Activated naive CD4-positive, alpha-beta T cell treated with anti-CD3 and anti-CD28 coated beads, Interleukin-2, amount 10 ng/mL, durations not matched to agents 7 days and 5 days (primary cell): Measurements from ENCODE around the gene JMJD8.

Source experiments
- CTCF ChIA-PET: fragments of 350-600 bp; sonication (Branson Sonifier 250); formaldehyde crosslinking; loops from one replicate; lab custom pipeline; 2021; ENCODE audit warnings: antibody characterized with exemption; lab: Charles Lee
- DNase-seq: peaks from one replicate; pipeline ENCODE4 v3.0.0-alpha.2; 2020
- H3K27ac Mint-ChIP-seq: one replicate; pipeline ENCODE4 v1.8.0; 2021; ENCODE audit warnings: mild to moderate bottlenecking, moderate library complexity, mixed read lengths
- H3K27me3 Mint-ChIP-seq: one replicate; pipeline ENCODE4 v1.8.0; 2021; ENCODE audit warnings: mild to moderate bottlenecking, mixed read lengths
- H3K36me3 Mint-ChIP-seq: one replicate; pipeline ENCODE4 v1.8.0; 2021; ENCODE audit warnings: mixed read lengths
- H3K4me1 Mint-ChIP-seq: one replicate; pipeline ENCODE4 v1.8.0; 2021; ENCODE audit warnings: mixed read lengths
- H3K4me3 Mint-ChIP-seq: one replicate; pipeline ENCODE4 v1.8.0; 2021; ENCODE audit warnings: mild to moderate bottlenecking, moderate library complexity, mixed read lengths
- H3K9me3 Mint-ChIP-seq: one replicate; pipeline ENCODE4 v1.8.0; 2021; ENCODE audit warnings: mixed read lengths

The JMJD8 gene

GRCh38 chr16:683396-684070, 601 bp downstream of the JMJD8 start:
- Mint-ChIP-seq H3K4me1 (peaks cover 36% of the 10 kb centered on the region), H3K36me3 (peaks cover 22% of the 10 kb centered on the region), H3K4me3 (peak overlapping the region; percentile 74), H3K27ac (peak overlapping the region; percentile 67), H3K27me3 (peaks cover 4% of the 10 kb centered on the region), H3K9me3 (no peaks in the 10 kb centered on the region)
- CTCF ChIA-PET, result no interaction called here
- DNase-seq, result no peak

- peaks cover 22% of the 10 kb centered on the region for H3K36me3 Mint-ChIP-seq
- H3K27ac Mint-ChIP-seq, result peak overlapping the region; percentile 67
- peaks cover 36% of the 10 kb centered on the region for H3K4me1 Mint-ChIP-seq
- CTCF ChIA-PET, result no interaction called here
- peak overlapping the region; percentile 74 for H3K4me3 Mint-ChIP-seq
- H3K9me3 Mint-ChIP-seq, result no peaks in the 10 kb centered on the region
- DNase-seq, result no peak
- peaks cover 4% of the 10 kb centered on the region for H3K27me3 Mint-ChIP-seq
Measured at GRCh38 chr16:682493-683395, 1.4 kb downstream of the JMJD8 start.

GRCh38 chr16:681746-682427, 2.2 kb downstream of the JMJD8 start:
- Mint-ChIP-seq H3K36me3 (peaks cover 21% of the 10 kb centered on the region), H3K27me3 (peaks cover 10% of the 10 kb centered on the region), H3K27ac (no peak overlapping the region), H3K9me3 (no peaks in the 10 kb centered on the region), H3K4me3 (peak overlapping the region; percentile 81), H3K4me1 (peaks cover 38% of the 10 kb centered on the region)
- CTCF ChIA-PET, result interaction anchor here (1.7 kb wide), 1 partner anchor 14 kb away, joined by 6 read pairs; the partner anchor contains the start of gene RHOT2
- no peak for DNase-seq

- peaks cover 17% of the 10 kb centered on the region for H3K36me3 Mint-ChIP-seq
- H3K4me1 Mint-ChIP-seq, result peaks cover 42% of the 10 kb centered on the region
- no peaks in the 10 kb centered on the region for H3K9me3 Mint-ChIP-seq
- H3K27ac Mint-ChIP-seq, result peak overlapping the region; percentile 68
- no peak for DNase-seq
- H3K4me3 Mint-ChIP-seq, result peak overlapping the region; percentile 81
- peaks cover 17% of the 10 kb centered on the region for H3K27me3 Mint-ChIP-seq
- CTCF ChIA-PET, result interaction anchor here (1.7 kb wide), 1 partner anchor 13 kb away, joined by 6 read pairs; the partner anchor contains the start of gene RHOT2
Measured at GRCh38 chr16:680967-681745, 3.0 kb downstream of the JMJD8 start.

- Mint-ChIP-seq H3K27me3 (peaks cover 23% of the 10 kb centered on the region), H3K27ac (peak overlapping the region; percentile 68), H3K4me3 (peak overlapping the region; percentile 81), H3K9me3 (no peaks in the 10 kb centered on the region), H3K36me3 (peaks cover 16% of the 10 kb centered on the region), H3K4me1 (peaks cover 38% of the 10 kb centered on the region)
- DNase-seq, result no peak
- CTCF ChIA-PET, result interaction anchor here (0.9 to 1.7 kb wide), 2 partner anchors 13 to 33 kb away, joined by 3 to 6 read pairs; partner anchors contain the start of gene RHOT2
Measured at GRCh38 chr16:680625-680945, 3.5 kb downstream of the JMJD8 start.

- Mint-ChIP-seq H3K4me1 (peaks cover 38% of the 10 kb centered on the region), H3K4me3 (peak within 1 kb of the TSS; percentile 81), H3K9me3 (no peaks in the 10 kb centered on the region), H3K36me3 (peaks cover 15% of the 10 kb centered on the region), H3K27me3 (peaks cover 29% of the 10 kb centered on the region), H3K27ac (peak within 1 kb of the TSS; percentile 88)
- CTCF ChIA-PET, result interaction anchor here (0.9 to 1.7 kb wide), 2 partner anchors 12 to 32 kb away, joined by 3 to 6 read pairs; partner anchors contain the start of gene RHOT2
- peak; percentile 95 for DNase-seq
Measured at GRCh38 chr16:679814-680624, 4.1 kb downstream of the JMJD8 start, which contains the start of gene STUB1. Gene STUB1 (plus strand): TSS chr16:680410. CDS start chr16:680526, 116 bp downstream.

- Mint-ChIP-seq H3K4me3 (peak overlapping the region; percentile 71), H3K27ac (peak overlapping the region; percentile 42), H3K4me1 (peaks cover 35% of the 10 kb centered on the region), H3K9me3 (no peaks in the 10 kb centered on the region), H3K36me3 (peaks cover 15% of the 10 kb centered on the region), H3K27me3 (peaks cover 33% of the 10 kb centered on the region)
- peak; percentile 70 for DNase-seq
- CTCF ChIA-PET, result no interaction called here
Measured at GRCh38 chr16:678858-679813, 5.0 kb downstream of the JMJD8 start.

- H3K36me3 Mint-ChIP-seq, result peaks cover 15% of the 10 kb centered on the region
- no peak for DNase-seq
- H3K27me3 Mint-ChIP-seq, result peaks cover 33% of the 10 kb centered on the region
- H3K27ac Mint-ChIP-seq, result no peak overlapping the region
- H3K4me1 Mint-ChIP-seq, result peaks cover 35% of the 10 kb centered on the region
- CTCF ChIA-PET, result no interaction called here
- no peaks in the 10 kb centered on the region for H3K9me3 Mint-ChIP-seq
- H3K4me3 Mint-ChIP-seq, result no peak overlapping the region
Measured at GRCh38 chr16:678209-678857, 5.8 kb downstream of the JMJD8 start.

- H3K27ac Mint-ChIP-seq, result no peak overlapping the region
- CTCF ChIA-PET, result no interaction called here
- no peak overlapping the region for H3K4me3 Mint-ChIP-seq
- peaks cover 18% of the 10 kb centered on the region for H3K36me3 Mint-ChIP-seq
- peaks cover 33% of the 10 kb centered on the region for H3K27me3 Mint-ChIP-seq
- no peak for DNase-seq
- peaks cover 28% of the 10 kb centered on the region for H3K4me1 Mint-ChIP-seq
- no peaks in the 10 kb centered on the region for H3K9me3 Mint-ChIP-seq
Measured at GRCh38 chr16:677316-678190, 6.6 kb downstream of the JMJD8 start.

GRCh38 chr16:676913-677312, 7.2 kb downstream of the JMJD8 start:
- H3K36me3 Mint-ChIP-seq, result peaks cover 13% of the 10 kb centered on the region
- no peak overlapping the region for H3K4me3 Mint-ChIP-seq
- H3K27me3 Mint-ChIP-seq, result peaks cover 33% of the 10 kb centered on the region
- no peaks in the 10 kb centered on the region for H3K9me3 Mint-ChIP-seq
- CTCF ChIA-PET, result no interaction called here
- no peak overlapping the region for H3K27ac Mint-ChIP-seq
- DNase-seq, result peak; percentile 61
- peaks cover 24% of the 10 kb centered on the region for H3K4me1 Mint-ChIP-seq

GRCh38 chr16:676565-676902, 7.6 kb downstream of the JMJD8 start:
- Mint-ChIP-seq H3K27ac (no peak overlapping the region), H3K4me3 (no peak overlapping the region), H3K36me3 (peaks cover 9% of the 10 kb centered on the region), H3K4me1 (peaks cover 21% of the 10 kb centered on the region), H3K9me3 (no peaks in the 10 kb centered on the region), H3K27me3 (peaks cover 33% of the 10 kb centered on the region)
- CTCF ChIA-PET, result no interaction called here
- DNase-seq, result no peak
